EH (cell line): ENCODE data around the gene CAST.

Experiments
- DNase-seq: peaks from one replicate; pipeline ENCODE4 v3.0.0-alpha.2; 2015; ENCODE audit warnings: low read depth

Gene CAST

DNA sequence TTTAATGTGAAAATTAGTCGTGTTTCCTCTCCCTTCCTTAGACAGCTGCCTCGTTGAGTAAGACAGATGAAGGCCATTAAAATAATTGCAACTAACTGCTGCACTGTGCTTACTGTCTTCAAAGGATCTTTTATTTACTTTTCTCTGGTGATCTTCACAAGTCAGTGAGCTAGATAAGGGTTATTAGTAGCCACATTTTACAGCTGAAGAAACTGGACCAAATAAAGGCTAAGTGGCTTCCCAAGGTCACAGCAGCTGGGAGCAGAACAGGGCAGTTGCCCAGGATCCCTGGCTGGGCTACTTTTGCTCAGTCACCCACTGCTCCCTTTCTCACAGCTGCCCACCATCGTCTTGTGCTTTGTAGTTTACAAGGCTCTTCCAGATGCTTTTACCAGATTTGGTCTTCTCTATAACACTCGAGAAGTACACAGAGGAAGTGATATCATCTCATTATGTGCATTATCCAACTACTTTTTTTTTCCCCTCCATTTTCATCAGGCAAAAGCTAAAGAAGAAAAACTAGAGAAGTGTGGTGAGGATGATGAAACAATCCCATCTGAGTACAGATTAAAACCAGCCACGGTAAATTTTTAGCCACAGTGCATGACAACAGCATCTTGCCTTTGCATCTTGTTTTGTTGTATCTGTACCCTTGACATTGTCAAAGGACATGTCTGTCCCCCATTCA lies 83.8 kb downstream of the CAST start:
- peak; percentile 48 for DNase-seq

DNA sequence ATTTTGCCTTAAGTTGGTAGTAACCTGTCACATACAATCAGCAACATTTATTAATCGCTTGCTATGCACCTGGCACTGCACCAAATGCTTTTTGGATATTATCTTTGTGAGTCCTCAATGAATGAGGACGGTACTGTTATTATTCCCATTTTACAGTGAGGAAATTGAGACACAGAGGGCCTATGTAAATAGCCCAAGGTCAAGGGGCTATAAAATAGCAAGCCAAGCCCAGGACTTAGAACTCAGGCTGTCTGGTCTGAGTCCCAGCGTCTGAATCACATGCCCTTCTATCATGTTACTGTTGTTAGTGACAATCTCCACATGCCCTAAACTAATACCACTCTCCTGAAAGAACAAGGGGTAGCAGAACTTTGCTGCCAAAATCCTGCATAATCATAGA lies 85.5 kb downstream of the CAST start:
- no peak for DNase-seq

- DNase-seq, result no peak
These were observed 88.1 kb downstream of the CAST start for GRCh38 chr5:96750110-96750822.

DNA sequence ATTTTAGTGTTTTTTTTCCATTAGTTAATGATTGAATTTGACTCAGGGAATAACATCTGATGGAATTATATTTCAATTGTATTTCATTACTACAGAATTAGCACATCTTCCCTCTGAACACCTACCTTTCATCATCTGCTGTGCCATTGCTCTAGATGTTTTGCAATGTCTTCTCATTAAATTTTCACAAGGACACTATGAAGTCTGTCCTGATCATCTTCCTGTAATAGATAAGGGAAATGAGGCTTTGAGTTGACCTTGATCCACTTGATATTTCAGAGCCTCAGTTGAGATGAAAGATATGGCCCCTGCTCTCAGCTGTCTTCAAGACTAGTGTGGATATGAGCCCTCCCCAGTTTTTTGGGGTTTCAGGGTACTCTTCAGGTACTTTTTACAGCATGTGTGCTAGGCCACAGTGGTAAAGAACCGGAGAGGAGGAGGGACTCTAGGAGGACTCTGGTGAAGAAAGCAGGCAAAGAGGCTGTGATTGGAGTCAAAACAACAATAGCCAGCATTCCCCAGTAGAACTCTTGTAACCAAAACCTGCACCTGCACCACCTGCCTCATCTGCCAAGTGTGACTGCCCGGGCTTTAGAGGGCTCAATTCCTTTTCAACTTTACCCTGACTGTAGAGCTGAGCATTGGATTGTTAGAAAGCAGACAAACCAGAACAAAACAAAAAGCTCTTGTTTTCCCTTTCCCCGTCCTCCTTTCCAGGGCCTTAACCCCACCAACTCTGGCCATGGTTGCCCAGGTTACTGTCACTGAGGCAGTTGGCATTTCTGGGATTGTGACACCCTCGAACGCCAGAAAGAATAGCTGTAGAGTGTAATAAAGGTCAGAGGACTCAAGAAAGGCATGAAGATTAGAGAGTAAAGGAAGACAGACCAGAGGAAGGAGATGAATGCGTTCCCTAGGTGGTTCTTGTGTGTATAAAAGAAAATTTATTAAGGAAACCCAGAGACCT lies 89.3 kb downstream of the CAST start:
- no peak for DNase-seq

- peak; percentile 69 for DNase-seq
These were observed 90.3 kb downstream of the CAST start for GRCh38 chr5:96752341-96753016.

- DNase-seq, result no peak
These were observed 90.8 kb downstream of the CAST start for GRCh38 chr5:96753017-96753397.

- DNase-seq, result no peak
These were observed 91.7 kb downstream of the CAST start for GRCh38 chr5:96753848-96754247.

GRCh38 chr5:96755851-96756250 lies 93.7 kb downstream of the CAST start:
- no peak for DNase-seq

DNA sequence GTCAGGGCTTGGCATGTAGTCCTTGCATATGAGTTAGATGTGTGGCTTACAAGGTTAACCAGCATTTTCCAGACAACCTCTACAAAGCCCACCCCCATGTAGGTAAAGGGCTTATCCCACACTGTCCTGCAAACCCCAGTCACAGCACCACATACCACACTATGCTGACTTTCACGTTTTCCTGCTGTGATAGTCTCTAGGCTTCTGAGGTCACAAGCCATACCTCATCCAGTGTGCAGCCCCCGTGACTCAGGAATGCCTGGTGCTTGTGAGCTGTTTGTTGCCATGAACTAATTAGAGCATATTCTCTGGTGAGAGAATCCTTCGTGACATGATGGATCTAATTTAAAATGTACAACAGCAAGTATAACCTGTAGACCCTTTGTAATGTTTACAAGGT lies 94.8 kb downstream of the CAST start:
- no peak for DNase-seq

DNA sequence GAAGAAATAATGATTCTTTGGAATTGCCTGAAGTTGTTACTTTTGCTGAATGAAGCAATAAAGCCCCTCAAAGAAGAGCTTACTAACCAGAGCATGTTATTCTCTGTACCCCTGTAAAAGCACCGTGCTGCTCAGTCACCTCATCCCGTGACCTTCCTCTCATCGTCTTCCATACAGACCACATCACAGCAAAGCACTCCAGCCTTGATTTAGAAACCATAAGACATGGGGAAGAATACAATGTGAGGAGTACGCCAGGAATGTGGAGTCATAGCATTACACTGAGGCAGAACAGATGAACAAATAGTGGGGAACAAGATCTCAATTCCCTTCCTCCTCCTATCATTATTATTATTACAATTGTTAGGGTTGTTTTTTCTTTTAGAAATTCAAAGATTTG lies 96.4 kb downstream of the CAST start:
- peak; percentile 18 for DNase-seq

- DNase-seq, result no peak
These were observed 99.4 kb downstream of the CAST start for GRCh38 chr5:96761618-96762017.

GRCh38 chr5:96763026-96763425 lies 100.8 kb downstream of the CAST start:
- peak; percentile 19 for DNase-seq

DNA sequence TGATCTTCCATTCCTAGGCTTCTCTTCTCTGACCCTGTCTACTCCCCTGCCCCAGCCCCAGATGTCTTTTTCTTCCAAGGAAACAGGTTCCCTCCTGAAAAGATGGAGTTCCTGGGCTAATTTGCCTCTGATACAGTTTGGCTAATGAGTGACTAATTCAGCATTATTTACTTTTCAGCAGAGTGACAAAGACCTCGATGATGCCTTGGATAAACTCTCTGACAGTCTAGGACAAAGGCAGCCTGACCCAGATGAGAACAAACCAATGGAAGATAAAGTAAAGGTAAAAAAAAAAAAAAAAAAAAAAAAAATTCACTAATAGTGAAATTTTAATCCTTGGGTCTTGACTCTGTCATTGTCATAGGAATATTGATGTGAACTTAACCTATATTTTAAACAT lies 102.9 kb downstream of the CAST start:
- no peak for DNase-seq

DNA sequence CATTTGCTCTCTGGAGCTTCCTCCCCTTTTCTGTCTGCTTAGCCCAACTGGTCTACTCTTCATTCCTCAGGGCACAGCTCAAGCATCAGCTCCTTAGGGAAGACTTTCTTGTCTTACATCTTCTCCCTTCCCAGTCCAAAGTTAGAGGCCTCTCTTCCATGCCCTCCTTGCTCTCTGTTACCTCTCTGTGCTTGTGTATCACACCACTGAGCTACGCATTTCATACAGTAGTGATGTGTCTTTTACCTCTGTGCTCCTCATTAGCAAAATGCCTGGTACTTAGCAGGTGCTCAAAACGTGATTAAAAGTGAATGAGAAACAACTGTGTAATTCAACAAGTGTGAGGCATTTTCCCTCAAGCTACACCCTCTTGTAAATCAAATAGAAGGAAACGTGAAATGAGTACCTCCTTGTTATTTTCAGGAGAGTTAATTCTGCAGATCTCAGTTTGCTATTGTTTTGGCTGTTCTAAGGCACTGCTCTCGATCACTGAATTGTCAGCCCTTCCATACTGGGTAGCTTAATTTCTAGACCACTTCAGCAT lies 106.6 kb downstream of the CAST start:
- DNase-seq, result no peak

- no peak for DNase-seq
These were observed 109.2 kb downstream of the CAST start for GRCh38 chr5:96771395-96771794.

DNA sequence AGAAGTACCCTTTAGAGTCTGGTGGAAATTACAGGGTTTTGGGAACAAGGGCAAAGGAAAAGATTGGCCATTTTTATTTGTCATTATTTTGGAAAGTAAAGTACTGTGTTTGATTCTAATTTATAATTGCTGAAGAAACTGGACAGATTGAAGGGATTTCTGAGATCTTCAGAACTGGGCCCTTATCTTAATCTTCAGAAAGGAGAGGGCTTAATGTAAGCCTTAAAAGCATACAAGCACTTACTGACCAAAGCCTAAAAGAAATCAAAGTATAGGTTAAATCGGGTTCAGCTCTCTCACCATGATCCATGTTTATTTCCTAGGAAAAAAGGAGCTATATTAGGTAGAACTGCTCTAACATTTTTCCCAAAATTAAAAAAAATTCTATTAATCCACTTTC lies 109.9 kb downstream of the CAST start:
- no peak for DNase-seq

DNA sequence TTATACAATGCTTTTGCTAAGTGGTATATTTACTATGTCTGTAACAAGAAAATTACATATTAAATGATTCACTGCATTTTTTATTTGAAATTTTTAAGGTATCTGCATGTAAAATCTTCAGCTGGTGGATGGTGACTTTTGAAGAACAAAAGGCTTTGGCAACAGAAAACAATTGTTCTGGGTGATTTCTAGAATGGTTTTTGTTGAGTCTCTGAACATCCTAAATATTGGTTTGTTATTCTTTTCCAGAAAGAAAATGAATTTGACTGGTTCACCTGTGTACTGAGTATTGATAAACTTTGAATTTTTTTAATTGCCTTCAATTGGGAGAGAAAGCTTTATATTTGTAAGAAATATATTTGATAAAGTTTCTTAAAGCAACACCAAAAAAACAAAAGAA lies 110.4 kb downstream of the CAST start:
- DNase-seq, result no peak

GRCh38 chr5:96775050-96775449 lies 112.9 kb downstream of the CAST start:
- no peak for DNase-seq

DNA sequence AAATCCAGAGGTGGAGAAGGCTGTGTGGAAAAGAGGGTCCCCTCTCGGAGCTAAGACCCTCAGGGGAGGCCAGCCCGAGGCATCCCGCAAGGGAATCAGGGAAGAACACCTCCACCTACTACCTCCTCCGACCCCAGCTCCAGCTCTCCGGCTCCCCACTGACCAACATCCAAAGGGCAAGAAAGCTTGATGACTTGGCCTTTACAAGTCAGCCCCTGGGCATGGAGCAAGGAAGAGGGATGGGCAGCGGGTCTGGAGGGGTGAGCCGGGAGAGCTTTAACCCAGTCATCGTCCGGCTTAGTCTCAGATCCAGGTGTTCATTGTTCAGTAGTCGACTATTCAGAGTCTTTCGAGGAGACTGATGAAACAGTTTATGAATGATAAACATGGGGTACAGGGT lies 113.5 kb downstream of the CAST start:
- no peak for DNase-seq

GRCh38 chr5:96776621-96777020 lies 114.4 kb downstream of the CAST start:
- no peak for DNase-seq

DNA sequence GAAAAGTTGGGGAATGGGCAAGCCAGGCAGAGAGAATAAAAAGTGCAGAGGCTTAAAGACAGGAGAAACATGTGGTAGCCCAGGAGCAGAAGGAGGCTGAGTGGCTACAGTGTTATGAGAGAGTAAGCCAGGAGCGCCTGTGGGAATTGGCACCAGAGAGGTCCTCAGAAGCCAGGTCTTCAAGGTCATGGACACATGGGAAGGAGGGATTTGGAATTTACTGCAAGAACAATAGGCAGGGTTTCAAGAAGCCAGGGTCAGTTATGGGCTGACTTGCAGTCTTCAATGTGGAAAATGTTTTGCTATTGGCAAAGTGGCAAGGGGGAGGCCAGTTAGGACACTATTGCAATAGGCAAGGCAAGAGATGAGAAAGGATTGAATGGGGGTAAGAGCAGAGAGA lies 116.2 kb downstream of the CAST start:
- no peak for DNase-seq

- peak; percentile 71 for DNase-seq
These were observed 118.5 kb downstream of the CAST start for GRCh38 chr5:96780626-96781025.
